Measurements from ENCODE around the gene HBEGF.

HBEGF gene

DNA sequence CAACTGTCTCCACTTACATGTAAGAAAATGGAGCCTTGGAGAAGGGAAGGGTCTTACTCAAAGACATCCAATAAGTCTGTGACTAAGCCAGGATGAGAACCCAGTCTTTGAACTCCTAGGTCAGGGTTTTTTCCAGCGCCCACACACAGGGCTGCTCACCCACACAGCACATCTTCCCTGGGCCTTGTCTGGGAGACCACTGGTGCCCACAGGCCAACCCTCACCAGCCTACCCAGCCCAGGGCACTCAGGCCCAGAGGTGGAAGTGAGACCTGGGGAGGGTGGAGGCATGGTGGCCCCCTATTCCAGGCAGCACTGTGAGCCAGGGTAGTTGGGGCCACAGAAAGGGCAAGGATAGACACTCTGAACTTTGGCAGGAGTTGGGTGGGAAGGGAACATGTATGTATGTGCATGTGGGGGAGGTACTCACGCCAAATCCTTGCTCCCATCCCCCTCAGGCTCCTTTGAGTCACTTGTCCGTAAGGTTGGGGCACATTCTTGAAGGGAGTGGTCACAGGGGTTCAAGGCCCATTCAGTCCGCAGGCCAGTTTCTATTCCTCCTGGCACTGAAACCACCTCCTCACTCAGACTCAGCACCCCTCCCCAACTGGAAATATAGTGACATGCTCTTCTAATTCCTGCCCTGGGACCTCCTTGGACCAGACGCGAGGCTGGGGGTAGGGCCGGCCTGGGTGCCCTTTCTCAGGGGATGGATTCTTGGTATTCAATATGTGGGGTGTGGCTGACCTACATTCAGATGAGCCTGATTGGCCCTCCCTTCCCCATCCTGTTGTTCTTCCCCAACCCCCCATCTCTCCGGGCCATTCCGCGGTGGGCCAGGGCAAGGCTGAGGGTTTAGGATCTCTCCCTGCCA lies 10.7 kb upstream of the HBEGF start:
- TF ChIP-seq, protein P1, sequence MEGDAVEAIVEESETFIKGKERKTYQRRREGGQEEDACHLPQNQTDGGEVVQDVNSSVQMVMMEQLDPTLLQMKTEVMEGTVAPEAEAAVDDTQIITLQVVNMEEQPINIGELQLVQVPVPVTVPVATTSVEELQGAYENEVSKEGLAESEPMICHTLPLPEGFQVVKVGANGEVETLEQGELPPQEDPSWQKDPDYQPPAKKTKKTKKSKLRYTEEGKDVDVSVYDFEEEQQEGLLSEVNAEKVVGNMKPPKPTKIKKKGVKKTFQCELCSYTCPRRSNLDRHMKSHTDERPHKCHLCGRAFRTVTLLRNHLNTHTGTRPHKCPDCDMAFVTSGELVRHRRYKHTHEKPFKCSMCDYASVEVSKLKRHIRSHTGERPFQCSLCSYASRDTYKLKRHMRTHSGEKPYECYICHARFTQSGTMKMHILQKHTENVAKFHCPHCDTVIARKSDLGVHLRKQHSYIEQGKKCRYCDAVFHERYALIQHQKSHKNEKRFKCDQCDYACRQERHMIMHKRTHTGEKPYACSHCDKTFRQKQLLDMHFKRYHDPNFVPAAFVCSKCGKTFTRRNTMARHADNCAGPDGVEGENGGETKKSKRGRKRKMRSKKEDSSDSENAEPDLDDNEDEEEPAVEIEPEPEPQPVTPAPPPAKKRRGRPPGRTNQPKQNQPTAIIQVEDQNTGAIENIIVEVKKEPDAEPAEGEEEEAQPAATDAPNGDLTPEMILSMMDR (IDR thresholded peaks at IDR 0.05; ENCODE audit: low read depth, low read length, missing control alignments): no peak
- DNase-seq (ENCODE audit: low read depth): no peak
- in situ Hi-C loops (cut with HindIII; ENCODE audit: low sequenced_read_pairs): no loop called here
- H3K4me3 ChIP-seq (ENCODE audit: low read depth, low read length): no peak overlapping the region

DNA sequence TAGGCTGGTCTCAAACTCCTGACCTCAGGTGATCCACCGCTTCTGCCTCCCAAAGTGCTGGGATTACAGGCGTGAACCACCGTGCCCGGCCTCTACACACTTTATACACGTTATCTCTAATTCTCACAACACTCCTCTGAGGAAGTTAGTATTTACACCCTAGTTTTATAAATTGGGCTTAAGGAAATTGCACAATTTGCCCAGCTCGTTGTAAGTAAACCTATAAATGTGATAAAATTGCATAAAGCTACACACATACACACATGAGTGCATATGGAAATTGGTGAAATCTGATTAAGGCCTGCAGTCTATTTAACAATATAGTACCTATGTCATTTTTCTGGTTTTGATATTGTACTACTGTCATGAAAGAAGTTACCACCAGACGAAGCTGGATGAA lies 9.1 kb upstream of the HBEGF start:
- in situ Hi-C loops (cut with HindIII; ENCODE audit: low sequenced_read_pairs): no loop called here
- no peak overlapping the region for H3K4me3 ChIP-seq (ENCODE audit: low read depth, low read length)
- TF ChIP-seq, protein P1 (IDR thresholded peaks at IDR 0.05; ENCODE audit: low read depth, low read length, missing control alignments): no peak
- no peak for DNase-seq (ENCODE audit: low read depth)

DNA sequence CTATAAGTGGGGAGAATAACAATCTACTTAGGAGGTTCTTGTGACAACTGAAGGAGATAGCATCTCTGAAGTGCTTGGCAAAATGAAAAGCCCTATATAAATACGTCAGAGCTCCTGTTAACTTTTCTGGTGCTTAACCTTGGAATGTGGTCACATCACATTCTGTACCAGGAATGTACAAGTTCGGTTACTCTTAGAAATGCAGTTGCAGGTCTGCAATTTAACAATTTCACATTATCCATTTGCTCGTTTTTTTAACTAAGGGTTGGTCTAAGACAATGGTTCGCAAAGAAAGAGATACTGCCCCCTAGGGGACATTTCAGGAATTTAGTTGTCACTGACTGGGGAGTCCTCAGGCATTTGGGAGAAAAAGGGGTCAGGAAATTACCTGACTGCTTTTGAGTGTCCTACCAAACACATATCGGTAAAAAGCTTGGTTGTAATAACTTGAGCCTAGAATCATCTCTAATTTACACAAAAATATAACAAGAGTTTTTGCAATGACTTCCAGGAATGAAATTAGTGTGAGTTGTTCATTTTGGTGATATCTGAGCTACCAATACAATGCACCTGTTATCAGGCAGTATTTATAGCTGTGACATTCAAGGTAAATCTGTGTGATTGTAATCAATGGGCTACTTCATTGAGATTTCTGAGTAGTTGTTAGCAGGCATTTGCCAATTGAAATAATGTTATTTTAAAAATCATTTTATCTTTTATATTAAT lies 5.4 kb upstream of the HBEGF start:
- no peak overlapping the region for H3K4me3 ChIP-seq (ENCODE audit: low read depth, low read length)
- peak; percentile 62 for DNase-seq (ENCODE audit: low read depth)
- TF ChIP-seq, protein P1 (IDR thresholded peaks at IDR 0.05; ENCODE audit: low read depth, low read length, missing control alignments): peak; percentile 84
- in situ Hi-C loops (cut with HindIII; ENCODE audit: low sequenced_read_pairs): no loop called here

DNA sequence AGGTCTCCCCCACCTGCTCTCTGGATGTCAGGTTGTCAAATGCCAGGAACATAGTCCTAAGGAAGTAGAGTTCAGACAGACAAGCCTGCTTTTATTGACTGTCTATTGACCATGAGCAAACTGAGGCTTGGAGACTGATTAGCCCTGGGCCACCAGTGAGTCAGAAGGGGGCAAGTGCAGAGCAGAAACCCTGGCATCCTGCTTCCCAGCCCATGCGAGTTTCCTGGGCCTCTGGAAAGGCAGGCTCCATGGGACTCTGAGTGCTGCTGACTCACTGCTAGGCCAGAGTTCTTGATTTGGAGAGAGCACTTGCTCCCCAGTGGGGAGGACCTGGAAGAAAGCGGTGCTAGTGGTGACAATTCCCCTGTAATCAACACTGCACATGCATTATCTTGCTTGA lies 2.8 kb upstream of the HBEGF start:
- H3K4me3 ChIP-seq (ENCODE audit: low read depth, low read length): no peak overlapping the region
- in situ Hi-C loops (cut with HindIII; ENCODE audit: low sequenced_read_pairs): loop anchor here (5.0 kb wide), 3 partner anchors 37 to 117 kb away; no protein-coding TSS in a partner anchor
- no peak for DNase-seq (ENCODE audit: low read depth)
- TF ChIP-seq, protein P1 (IDR thresholded peaks at IDR 0.05; ENCODE audit: low read depth, low read length, missing control alignments): no peak

DNA sequence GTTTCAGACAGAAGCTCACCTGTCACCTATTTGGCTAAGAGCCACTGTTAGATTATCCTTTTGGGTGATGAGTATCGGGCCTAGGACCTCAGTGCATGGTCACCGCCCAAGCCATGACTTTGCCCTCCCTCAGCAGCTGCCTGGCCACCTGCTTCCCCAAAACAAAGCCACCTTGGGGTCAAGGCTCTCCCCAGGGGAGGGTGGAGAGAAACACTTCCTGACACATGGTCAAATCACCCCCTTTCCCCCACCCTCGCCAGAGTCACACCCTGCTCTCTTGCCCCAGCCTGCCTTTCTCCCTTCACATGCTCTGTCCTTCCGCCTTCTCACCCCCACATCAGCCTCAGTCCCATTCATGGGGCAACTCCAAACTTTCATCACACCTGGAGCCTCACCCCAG lies 1.7 kb upstream of the HBEGF start:
- in situ Hi-C loops (cut with HindIII; ENCODE audit: low sequenced_read_pairs): loop anchor here (5.0 kb wide), 3 partner anchors 36 to 116 kb away; no protein-coding TSS in a partner anchor
- TF ChIP-seq, protein P1 (IDR thresholded peaks at IDR 0.05; ENCODE audit: low read depth, low read length, missing control alignments): no peak
- H3K4me3 ChIP-seq (ENCODE audit: low read depth, low read length): no peak overlapping the region
- no peak for DNase-seq (ENCODE audit: low read depth)

DNA sequence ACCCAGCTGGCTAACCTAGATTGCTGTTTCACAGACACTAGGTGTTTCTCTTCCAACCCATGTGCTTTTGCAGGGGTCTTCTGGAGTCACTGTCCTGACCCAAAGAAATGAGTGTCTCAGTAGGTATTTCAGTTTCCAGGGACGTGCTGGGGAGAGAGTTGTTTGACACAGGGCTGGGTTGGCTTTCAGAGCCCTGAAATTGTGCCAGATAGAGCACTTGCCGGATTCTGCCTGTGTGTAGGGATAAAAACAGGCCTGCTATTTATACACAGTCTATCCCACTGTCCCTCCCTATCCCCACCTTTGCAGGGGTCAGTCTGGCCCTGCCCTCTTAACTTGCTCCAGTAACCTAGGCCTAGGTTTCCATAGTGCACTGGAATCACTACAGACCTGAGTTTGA lies 957 bp upstream of the HBEGF start:
- H3K4me3 ChIP-seq (ENCODE audit: low read depth, low read length): no peak overlapping the region
- no peak for DNase-seq (ENCODE audit: low read depth)
- TF ChIP-seq, protein P1 (IDR thresholded peaks at IDR 0.05; ENCODE audit: low read depth, low read length, missing control alignments): no peak
- in situ Hi-C loops (cut with HindIII; ENCODE audit: low sequenced_read_pairs): loop anchor here (5.0 kb wide), 3 partner anchors 35 to 115 kb away; no protein-coding TSS in a partner anchor

All from astrocyte of the cerebellum (primary cell).